Gastrocnemius medialis (tissue), 4 donors: ENCODE data around the gene PPP1R1A. TPM values are rescaled to one million over a fixed set of nuclear protein-coding genes. Genes with fewer than 3 reads are reported as not detected.

ENCODE experiments used
- ATAC-seq, 2 donors: fragments of 150-250 bp; one replicate each; pipeline ENCODE4 v1.9.1; 2016
- DNase-seq, 2 donors: peaks; one replicate each; pipeline ENCODE4 v3.0.0-alpha.2; 2019
- H3K27ac ChIP-seq, 4 donors: fragments of 200-600 bp; sonication (generic); 1 replicate in 1 of 4; 2 replicates in 3 of 4; pipeline ENCODE4 v1.5.1; 2016 to 2018; ENCODE audit warnings: mild to moderate bottlenecking in 2 of 4, moderate library complexity in 1 of 4
- H3K27me3 ChIP-seq, 3 donors: fragments of 200-600 bp; sonication (generic) in 2 of 3; 1 replicate in 1 of 3; 2 replicates in 2 of 3; pipeline versions ENCODE4 v1.5.1 to v1.6.0; 2016 to 2019; ENCODE audit warnings: mild to moderate bottlenecking in 1 of 3, moderate library complexity in 1 of 3
- H3K36me3 ChIP-seq, 2 donors: fragments of 200-600 bp; sonication (generic) in 1 of 2; one replicate each; pipeline ENCODE4 v1.5.1; 2017 to 2018
- H3K4me1 ChIP-seq, 2 donors: fragments of 200-600 bp; sonication (generic) in 1 of 2; one replicate each; pipeline ENCODE4 v1.5.1; 2016 to 2017; ENCODE audit warnings: mild to moderate bottlenecking in 2 of 2
- H3K4me3 ChIP-seq, 4 donors: fragments of 200-600 bp; sonication (generic) in 3 of 4; 1 replicate in 1 of 4; 2 replicates in 3 of 4; pipeline ENCODE4 v1.5.1; 2016 to 2019; ENCODE audit warnings: mild to moderate bottlenecking in 2 of 4
- H3K9me3 ChIP-seq, 3 donors: fragments of 200-600 bp; sonication (generic) in 2 of 3; 1 replicate in 1 of 3; 2 replicates in 2 of 3; pipeline ENCODE4 v1.5.1; 2016 to 2019
- POLR2A ChIP-seq, 2 donors: fragments of 450-650 bp; IDR thresholded peaks; one replicate each; pipeline ENCODE4 v1.6.1; 2017; ENCODE audit warnings: antibody characterized with exemption in 2 of 2, mild to moderate bottlenecking in 2 of 2, moderate library complexity in 2 of 2
- in situ Hi-C, 4 donors: fragments of 200-750 bp; cut with MboI; loops; one replicate each; pipeline versions ENCODE4 v1.15.0 to v1.8.0; 2017; ENCODE audit warnings: low sequenced_read_pairs in 4 of 4
- intact Hi-C: fragments of 100-400 bp; cut with DNase I; formaldehyde crosslinking; loops from one replicate; pipeline ENCODE4 v1.15.1; 2023; ENCODE audit warnings: low total_unique reads
- total RNA-seq, 4 donors: library from RNA; depleted of rRNA; stranded (reverse); fragments of >200 nt; gene quantifications; one replicate each; pipeline versions ENCODE4 v1.1.0 to v1.2.3, GENCODE V29; 2016
- TF ChIP-seq, protein P1 (sequence below), 5 experiments: fragments of 450-650 bp in 3 of 5; fragments of 200-600 bp in 2 of 5; sonication (generic) in 2 of 5; IDR thresholded peaks in 4 of 5; conservative IDR thresholded peaks in 1 of 5; 1 replicate in 4 of 5; 2 replicates in 1 of 5; pipeline ENCODE4 v1.5.1; 2016 to 2019; ENCODE audit warnings: antibody characterized with exemption in 5 of 5, mild to moderate bottlenecking in 3 of 5, moderate library complexity in 3 of 5

PPP1R1A gene
- total RNA-seq, 4 donors from 2014 or later: 209 to 312 (median 235) TPM

DNA sequence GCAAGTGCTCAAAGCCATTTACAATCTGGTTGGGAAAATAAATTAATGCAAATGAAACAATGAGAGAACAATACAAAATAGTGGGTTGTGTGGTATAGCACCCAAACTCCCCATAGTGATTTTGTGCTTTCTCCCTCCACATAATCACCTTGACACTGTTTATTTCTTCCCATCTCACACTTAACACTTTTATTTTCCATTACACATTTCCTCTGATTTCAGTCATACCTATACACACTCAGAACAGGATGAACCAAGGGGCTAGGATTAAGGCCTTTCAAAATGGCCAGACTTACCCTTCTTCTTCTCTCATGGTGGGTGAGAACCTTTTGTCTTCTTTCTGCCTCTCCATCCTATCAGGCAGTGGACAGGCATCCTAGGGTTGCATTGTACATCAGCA lies 53.0 kb downstream of the PPP1R1A start:
- no peak for DNase-seq
- intact Hi-C loops: no loop called here
- TF ChIP-seq, protein P1, sequence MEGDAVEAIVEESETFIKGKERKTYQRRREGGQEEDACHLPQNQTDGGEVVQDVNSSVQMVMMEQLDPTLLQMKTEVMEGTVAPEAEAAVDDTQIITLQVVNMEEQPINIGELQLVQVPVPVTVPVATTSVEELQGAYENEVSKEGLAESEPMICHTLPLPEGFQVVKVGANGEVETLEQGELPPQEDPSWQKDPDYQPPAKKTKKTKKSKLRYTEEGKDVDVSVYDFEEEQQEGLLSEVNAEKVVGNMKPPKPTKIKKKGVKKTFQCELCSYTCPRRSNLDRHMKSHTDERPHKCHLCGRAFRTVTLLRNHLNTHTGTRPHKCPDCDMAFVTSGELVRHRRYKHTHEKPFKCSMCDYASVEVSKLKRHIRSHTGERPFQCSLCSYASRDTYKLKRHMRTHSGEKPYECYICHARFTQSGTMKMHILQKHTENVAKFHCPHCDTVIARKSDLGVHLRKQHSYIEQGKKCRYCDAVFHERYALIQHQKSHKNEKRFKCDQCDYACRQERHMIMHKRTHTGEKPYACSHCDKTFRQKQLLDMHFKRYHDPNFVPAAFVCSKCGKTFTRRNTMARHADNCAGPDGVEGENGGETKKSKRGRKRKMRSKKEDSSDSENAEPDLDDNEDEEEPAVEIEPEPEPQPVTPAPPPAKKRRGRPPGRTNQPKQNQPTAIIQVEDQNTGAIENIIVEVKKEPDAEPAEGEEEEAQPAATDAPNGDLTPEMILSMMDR (IDR thresholded peaks at IDR 0.05 in 4 of 5, conservative IDR thresholded peaks at IDR 0.05 in 1 of 5): no peak
- no peak for TF ChIP-seq POLR2A (IDR thresholded peaks at IDR 0.05)

DNA sequence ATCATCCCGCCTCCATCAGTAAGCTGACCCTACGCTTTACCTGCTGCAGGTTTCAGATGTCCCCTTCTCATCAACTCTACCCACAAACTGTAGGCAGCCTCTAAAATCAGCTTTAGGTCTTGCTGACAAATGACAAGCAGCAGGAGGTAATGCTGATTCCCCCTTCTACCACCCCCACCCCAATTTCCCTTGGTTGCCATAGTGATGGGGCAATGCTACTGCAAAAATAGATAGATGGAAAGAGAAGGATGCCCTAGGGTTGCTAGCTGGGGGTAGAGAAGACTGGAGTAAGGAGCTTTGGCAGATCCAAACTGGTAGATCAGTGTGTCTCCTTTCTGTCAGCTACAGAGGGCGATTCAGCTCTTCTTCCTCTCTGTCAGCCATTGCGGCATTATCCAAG lies 58.9 kb downstream of the PPP1R1A start:
- no peaks in the 10 kb centered on the region for H3K4me1 ChIP-seq
- TF ChIP-seq POLR2A (IDR thresholded peaks at IDR 0.05): no peak
- TF ChIP-seq, protein P1 (IDR thresholded peaks at IDR 0.05 in 4 of 5, conservative IDR thresholded peaks at IDR 0.05 in 1 of 5): no peak
- in situ Hi-C loops (no loop called here), intact Hi-C loops (no loop called here)
- no peaks in the 10 kb centered on the region for H3K9me3 ChIP-seq
- H3K4me3 ChIP-seq: no peak overlapping the region
- no peaks in the 10 kb centered on the region for H3K36me3 ChIP-seq
- peaks cover 0 to 3% (median 0%) of the 10 kb centered on the region in 3 donors for H3K27me3 ChIP-seq
- DNase-seq (no peak), ATAC-seq (no peak)
- no peak overlapping the region for H3K27ac ChIP-seq

More for the DNA sequence above, 53.0 kb downstream of the PPP1R1A start:
- no peaks in the 10 kb centered on the region for H3K4me1 ChIP-seq
- H3K27ac ChIP-seq: no peak overlapping the region
- peaks cover 0 to 3% (median 0%) of the 10 kb centered on the region in 3 donors for H3K27me3 ChIP-seq
- in situ Hi-C loops: no loop called here
- H3K4me3 ChIP-seq: no peak overlapping the region
- no peaks in the 10 kb centered on the region for H3K36me3 ChIP-seq
- H3K9me3 ChIP-seq: no peaks in the 10 kb centered on the region
- no peak for ATAC-seq

Other genes starting within 250 kb of the PPP1R1A start
- gene GPR84, start 224.2 kb downstream of the PPP1R1A start, total RNA-seq: under 1 TPM in 2 of 4 donors, not detected in 2; 0.49 to 0.51 TPM
- 10 to 100 TPM in 3 of 4 donors, 1 to 10 TPM in 1; 3.3 to 21.0 (median 18.3) TPM for gene ZNF385A, start 203.9 kb downstream of the PPP1R1A start, total RNA-seq
- gene ITGA5, start 169.4 kb downstream of the PPP1R1A start, total RNA-seq: 10 to 100 TPM; 26.5 to 34.1 (median 30.9) TPM
- gene GTSF1, start 115.1 kb downstream of the PPP1R1A start, total RNA-seq: not detected
- gene NCKAP1L, start 90.9 kb downstream of the PPP1R1A start, total RNA-seq: 1 to 10 TPM in 3 of 4 donors, under 1 TPM in 1; 0.85 to 4.1 (median 3.9) TPM
- 1 to 10 TPM in 1 of 4 donors, under 1 TPM in 2, not detected in 1; 0.42 to 1.5 (median 0.63) TPM for gene PDE1B, start 39.1 kb downstream of the PPP1R1A start, total RNA-seq
- gene LACRT, start 46.2 kb upstream of the PPP1R1A start, total RNA-seq: not detected
- gene DCD, start 59.7 kb upstream of the PPP1R1A start, total RNA-seq: not detected